Subcutaneous adipose tissue (tissue), 4 donors: ENCODE measurements around the gene NCKAP5. TPM values are rescaled to one million over a fixed set of nuclear protein-coding genes. Genes with fewer than 3 reads are reported as not detected.

Source experiments
- total RNA-seq, 4 donors: library from RNA; depleted of rRNA; stranded (reverse); fragments of >200 nt; gene quantifications; one replicate each; pipeline ENCODE4 v1.1.0, GENCODE V29; 2016
- TF ChIP-seq, protein P1 (sequence below): fragments of 450-650 bp; IDR thresholded peaks from one replicate; pipeline ENCODE4 v1.5.1; 2016; ENCODE audit warnings: low read depth, mild to moderate bottlenecking, control low read depth, antibody characterized with exemption, moderate library complexity

Gene NCKAP5
- total RNA-seq, 4 donors from 2014 or later: 1.5 to 6.4 (median 3.8) TPM

DNA sequence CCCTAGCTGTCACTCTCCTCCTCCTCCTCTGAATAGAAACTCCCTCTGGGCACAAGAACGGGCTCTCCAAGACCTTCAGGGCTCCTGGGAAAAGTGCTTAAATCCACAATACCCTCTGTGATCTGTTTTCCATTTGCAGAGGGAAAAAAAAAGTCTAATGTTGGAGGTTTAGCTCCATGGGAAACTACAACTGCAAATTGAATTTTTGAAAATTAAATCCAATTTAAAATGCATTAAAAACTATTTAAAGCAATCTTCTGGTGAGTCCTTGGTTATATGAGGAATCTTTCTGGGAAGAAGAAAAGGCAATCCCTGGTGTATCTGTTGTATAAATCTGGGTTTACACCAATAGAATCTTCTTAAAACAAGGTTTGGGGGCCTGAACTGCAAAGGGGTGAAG is 64.3 kb downstream of the NCKAP5 start:
- TF ChIP-seq, protein P1, sequence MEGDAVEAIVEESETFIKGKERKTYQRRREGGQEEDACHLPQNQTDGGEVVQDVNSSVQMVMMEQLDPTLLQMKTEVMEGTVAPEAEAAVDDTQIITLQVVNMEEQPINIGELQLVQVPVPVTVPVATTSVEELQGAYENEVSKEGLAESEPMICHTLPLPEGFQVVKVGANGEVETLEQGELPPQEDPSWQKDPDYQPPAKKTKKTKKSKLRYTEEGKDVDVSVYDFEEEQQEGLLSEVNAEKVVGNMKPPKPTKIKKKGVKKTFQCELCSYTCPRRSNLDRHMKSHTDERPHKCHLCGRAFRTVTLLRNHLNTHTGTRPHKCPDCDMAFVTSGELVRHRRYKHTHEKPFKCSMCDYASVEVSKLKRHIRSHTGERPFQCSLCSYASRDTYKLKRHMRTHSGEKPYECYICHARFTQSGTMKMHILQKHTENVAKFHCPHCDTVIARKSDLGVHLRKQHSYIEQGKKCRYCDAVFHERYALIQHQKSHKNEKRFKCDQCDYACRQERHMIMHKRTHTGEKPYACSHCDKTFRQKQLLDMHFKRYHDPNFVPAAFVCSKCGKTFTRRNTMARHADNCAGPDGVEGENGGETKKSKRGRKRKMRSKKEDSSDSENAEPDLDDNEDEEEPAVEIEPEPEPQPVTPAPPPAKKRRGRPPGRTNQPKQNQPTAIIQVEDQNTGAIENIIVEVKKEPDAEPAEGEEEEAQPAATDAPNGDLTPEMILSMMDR: no peak

DNA sequence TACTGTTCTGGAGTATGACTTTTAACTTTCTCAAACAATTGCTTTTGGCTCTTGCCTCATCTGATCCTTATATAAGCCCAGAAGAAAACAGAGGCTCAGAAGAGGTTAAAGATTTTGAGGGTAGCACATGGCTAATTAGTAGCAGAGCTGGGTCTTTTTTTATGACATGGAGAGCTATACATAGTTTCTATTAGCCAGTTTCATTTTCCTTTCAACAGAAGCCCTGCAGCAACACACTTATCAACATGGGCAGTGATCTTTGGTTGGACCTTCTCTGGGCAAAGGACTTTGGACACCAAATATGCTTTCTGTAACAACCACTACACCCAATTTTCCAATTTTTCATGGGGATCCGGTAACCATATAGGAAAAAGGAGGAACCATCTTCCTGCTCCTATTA is 64.9 kb downstream of the NCKAP5 start:
- TF ChIP-seq, protein P1: no peak

DNA sequence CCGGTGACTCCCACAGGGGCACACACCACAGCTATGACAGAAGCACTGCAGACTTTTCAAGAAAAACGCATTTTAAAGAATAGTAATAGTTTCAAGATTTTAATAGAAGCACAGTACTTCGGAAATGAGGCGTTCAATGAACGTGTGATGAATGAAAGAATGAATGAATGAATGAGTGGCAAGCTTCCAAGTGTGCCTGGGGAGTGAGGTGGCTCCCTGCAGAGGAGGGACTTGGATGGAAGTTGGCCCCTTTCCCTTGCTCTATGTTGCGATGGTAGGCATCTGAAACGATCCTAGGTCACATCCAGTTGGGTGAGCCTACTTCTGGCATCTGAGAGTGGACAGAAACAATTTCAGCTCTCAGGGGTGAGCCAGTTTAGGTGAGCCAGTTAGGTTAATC is 65.6 kb downstream of the NCKAP5 start:
- TF ChIP-seq, protein P1: no peak

DNA sequence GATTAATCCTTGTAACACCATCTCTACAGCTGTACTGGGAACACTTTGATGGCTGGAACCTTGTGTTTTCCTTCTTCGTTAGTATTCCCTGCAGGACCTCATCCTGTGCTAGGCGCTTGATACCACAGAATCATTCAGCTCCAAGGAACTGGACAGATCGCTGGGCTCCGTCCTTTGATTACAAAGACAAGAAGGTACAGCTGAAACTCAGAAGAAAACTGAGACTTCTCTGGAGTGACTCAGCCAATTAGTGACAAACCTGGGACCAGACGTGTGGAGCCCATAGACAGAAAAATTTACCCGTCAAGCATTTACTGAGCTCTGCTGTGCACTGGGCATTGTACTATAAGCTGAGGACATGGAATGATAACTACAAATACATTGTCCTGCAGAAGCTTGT is 67.3 kb downstream of the NCKAP5 start:
- TF ChIP-seq, protein P1: no peak

DNA sequence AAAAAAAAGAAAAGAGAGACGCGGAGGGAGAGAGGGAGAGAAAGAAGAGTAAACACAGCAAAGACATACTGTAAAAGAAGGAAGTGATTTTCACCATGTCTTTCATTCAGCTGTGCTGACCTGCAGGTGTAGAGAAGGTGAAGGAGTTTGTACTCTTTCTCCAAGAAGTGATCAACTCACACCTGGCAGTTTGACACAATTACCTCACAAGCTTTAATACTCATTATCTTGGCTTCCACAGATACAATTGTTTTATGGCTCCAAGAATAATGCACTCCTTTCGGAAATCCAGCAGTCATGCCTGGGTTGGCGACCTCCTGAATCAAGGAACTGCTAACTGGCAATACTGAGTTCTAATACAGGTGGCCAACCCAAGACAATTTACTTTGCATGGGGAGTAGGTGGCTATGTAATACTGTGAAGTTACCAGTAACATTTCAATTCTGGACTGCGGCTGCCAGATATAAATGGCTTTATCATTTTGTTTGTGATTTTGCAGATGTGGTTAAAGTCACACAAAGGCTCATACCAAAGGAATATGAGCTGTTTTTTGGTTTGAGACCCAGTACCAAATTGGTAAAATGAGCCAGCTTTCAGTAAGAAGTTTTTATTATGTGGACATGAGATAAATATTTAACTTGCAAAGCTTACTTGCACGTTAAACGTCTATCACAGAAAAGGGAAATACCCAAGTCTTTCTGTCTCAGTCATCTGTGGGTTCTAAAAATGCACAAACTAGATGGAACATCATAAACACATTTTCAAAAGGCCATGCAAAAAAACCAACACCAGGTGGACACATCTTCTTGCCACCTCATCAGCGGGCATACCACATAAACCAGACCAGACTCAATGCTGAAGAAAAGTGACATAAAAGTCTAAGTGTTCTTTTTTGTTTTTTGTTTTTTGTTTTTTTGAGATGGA is 69.3 kb downstream of the NCKAP5 start:
- TF ChIP-seq, protein P1: no peak

DNA sequence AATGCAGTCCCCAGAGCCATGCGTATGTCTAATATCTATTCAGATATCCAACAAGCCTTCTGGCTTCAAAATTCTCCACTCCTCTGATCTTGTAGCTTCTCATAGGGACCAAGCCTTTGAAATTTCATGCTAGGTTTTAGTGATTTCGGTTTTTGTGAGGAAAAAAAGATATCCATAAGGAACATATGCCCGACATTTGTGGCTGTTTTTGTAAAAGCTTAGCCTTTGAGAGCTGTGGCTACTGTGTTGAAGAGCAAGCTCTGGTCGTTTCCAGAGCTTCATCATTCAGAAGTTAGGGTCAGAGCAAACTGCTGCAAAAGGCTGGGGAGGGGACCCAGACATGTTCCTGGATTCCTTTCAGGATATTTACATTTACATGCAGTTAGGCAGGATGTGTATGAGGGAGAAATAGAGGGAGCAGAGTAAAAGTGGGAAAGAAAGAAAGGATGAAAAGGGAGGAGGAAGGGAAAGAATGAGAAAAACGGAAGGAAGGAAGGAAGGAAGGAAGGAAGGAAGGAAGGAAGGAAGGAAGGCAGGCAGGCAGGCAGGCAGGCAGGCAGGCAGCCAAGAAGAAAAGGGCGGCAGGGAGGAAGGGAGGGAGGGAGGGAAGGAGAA is 70.2 kb downstream of the NCKAP5 start:
- TF ChIP-seq, protein P1: no peak

DNA sequence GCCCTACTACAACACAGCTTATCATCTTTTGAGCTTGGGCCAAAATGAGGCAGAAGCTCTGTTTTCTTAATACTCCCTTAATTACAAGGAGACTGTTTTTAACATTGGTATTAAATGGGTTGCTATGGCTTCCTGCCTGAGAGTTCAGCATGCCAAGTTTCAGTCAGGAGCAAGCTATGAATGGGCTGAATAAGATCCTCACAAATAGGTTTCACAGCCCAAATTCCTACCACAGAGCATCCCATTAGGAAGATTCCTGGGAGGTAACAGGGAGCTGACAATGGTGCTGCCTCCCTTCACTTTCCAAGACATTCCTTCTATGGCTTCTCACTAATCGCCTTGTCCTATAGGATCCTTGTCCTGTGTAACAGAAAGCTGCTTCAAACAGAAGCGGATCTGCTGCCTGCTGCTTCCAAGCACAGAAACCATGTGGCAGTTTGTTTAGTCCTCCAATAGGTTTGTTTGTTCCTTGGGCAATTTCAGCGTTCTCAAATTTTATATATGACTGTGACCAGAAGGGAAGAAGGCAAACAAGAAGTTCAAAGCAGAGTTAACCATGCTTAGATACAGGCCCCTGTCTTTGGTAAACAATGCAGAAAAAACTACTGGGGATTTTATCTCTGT is 70.9 kb downstream of the NCKAP5 start:
- TF ChIP-seq, protein P1: no peak
